Measurements from ENCODE around the gene CCDC85C. TPM values are rescaled to one million over a fixed set of nuclear protein-coding genes. Genes with fewer than 3 reads are reported as not detected.

Gene CCDC85C
- total and polyA plus RNA-seq, 2 of the 8 experiments (the other 6 are each of a cell fraction or from before 2014, with no cell fraction given): 16.8 to 35.8 TPM

DNA sequence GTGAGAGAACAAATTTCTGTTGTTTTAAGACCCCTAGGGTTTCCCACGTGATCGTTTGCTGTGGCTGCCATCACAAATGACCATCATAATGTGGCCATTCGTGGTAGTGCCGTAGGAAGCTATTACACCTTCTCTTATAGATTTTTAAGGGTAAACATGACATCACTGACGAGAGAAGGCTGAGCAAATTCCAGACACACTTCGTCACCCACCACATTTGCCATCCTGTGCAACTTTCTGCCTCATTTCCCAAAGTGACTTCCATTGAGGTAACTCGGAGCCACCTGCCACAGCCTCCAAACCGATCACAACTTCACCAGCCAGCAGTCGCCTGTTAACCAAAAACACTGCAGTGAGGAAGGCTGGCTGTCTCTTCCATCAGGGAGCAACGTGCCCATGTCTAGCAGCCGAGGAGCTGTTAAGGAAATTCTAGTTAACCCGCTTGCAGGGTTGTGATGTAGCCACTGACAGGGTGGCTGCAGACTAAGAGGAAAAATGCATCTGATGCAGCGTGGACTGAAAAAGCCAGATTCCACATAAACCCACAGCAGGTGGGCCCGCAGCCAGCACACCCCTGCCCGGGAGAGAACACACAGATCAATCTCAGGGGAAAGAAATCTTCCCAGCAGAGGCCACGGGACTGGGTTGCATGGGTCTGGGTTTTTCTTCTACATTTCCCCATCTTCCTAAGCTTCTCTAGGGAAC is 44.6 kb downstream of the CCDC85C start:
- Histone ChIP-seq H3K27ac (ENCODE audit: low read depth, low read length) (no peak overlapping the region), H3K79me1 (ENCODE audit: low read depth, low read length) (peaks cover 37% of the 10 kb centered on the region), H3K4me3 (ENCODE audit: extremely low read depth in 1 of 4, insufficient read depth in 2 of 4, low read depth in 3 of 4, low read length in 4 of 4) (no peak overlapping the region), H4K20me1 (replicated peaks in 1 of 2; ENCODE audit: control insufficient read depth in 1 of 2, insufficient read depth in 2 of 2, low read length in 2 of 2) (peaks cover 6 to 23% of the 10 kb centered on the region in 2 experiments), H4K5ac (ENCODE audit: insufficient read length, low read depth, low read length) (no peak overlapping the region), H2AFZ (ENCODE audit: low read length) (no peak overlapping the region), H3K56ac (replicated peaks; ENCODE audit: insufficient read length, low read depth, low read length) (no peak overlapping the region), H3K36me3 (ENCODE audit: control insufficient read depth in 2 of 4, insufficient read depth in 4 of 4, low read length in 3 of 4) (no peaks in the 10 kb centered on the region), H3K18ac (ENCODE audit: extremely low read depth, low read length) (no peak overlapping the region), H2BK15ac (ENCODE audit: low read length) (no peak overlapping the region), H2BK5ac (ENCODE audit: low read depth, low read length) (no peak overlapping the region), H2BK12ac (ENCODE audit: low read depth, low read length) (no peak overlapping the region), H4K91ac (replicated peaks; ENCODE audit: insufficient read length, low read length) (no peak overlapping the region), H3K9ac (replicated peaks in 1 of 4; ENCODE audit: extremely low read depth in 1 of 4, low read depth in 3 of 4, low read length in 3 of 4) (no peak overlapping the region), H2BK20ac (ENCODE audit: low read length) (no peak overlapping the region), H3K4me2 (ENCODE audit: insufficient read depth in 1 of 2, low read depth in 2 of 2, low read length in 2 of 2) (no peak overlapping the region), H3K9me3 (ENCODE audit: insufficient read depth in 2 of 2, low read depth in 1 of 2, low read length in 1 of 2) (no peaks in the 10 kb centered on the region), H3K14ac (ENCODE audit: insufficient read length) (no peak overlapping the region), H3K23ac (ENCODE audit: insufficient read length) (no peak overlapping the region), H4K8ac (ENCODE audit: extremely low read depth, insufficient read depth, low read length) (no peak overlapping the region), H3K79me2 (ENCODE audit: control insufficient read depth in 1 of 2, insufficient read depth in 2 of 2, low read length in 2 of 2) (peaks cover 0 to 50% of the 10 kb centered on the region in 2 experiments; a peak in 2 of 4 replicates), H2BK120ac (replicated peaks; ENCODE audit: low read depth, low read length) (no peak overlapping the region), H3K4me1 (replicated peaks in 1 of 4; ENCODE audit: control insufficient read depth in 3 of 4, insufficient read depth in 4 of 4, low read length in 3 of 4) (peaks cover 0 to 39% (median 26%) of the 10 kb centered on the region in 4 experiments; a peak in 6 of 7 replicates), H2AK5ac (ENCODE audit: low read depth, low read length) (no peak overlapping the region), H3K4ac (replicated peaks; ENCODE audit: insufficient read length, low read depth, low read length) (no peak overlapping the region), H3K23me2 (ENCODE audit: low read depth, low read length) (0 out of 2 replicates have a peak, but pooled peaks cover 2% of the 10 kb centered on the region), H3K27me3 (replicated peaks in 1 of 4; ENCODE audit: control insufficient read depth in 3 of 4, extremely low read depth in 1 of 4, insufficient read depth in 3 of 4, low read length in 3 of 4) (no peaks in the 10 kb centered on the region)
- 83% methylated on average over 16 of the region's 16 CpGs; no CpG with 5 or more reads in 1 of the 2 experiments for WGBS, 2 experiments (ENCODE audit: extremely low coverage in 1 of 2, insufficient coverage in 1 of 2, insufficient read length in 1 of 2, insufficient replicate concordance in 2 of 2, low coverage in 1 of 2, low lambda C conversion rate in 2 of 2, missing lambda C conversion rate in 1 of 2)
- TF ChIP-seq EGR1 (IDR thresholded peaks at IDR 0.05; ENCODE audit: borderline replicate concordance, low read depth, low read length) (no peak), EP300 (IDR thresholded peaks at IDR 0.05; ENCODE audit: borderline replicate concordance in 1 of 2, low read depth in 2 of 2, low read length in 2 of 2) (no peak), ASH2L (IDR thresholded peaks at IDR 0.05; ENCODE audit: low read length) (no peak), USF2 (IDR thresholded peaks at IDR 0.05; ENCODE audit: low read length) (no peak), KDM4A (IDR thresholded peaks at IDR 0.05; ENCODE audit: low read depth, low read length, severe bottlenecking) (no peak), EZH2 (IDR thresholded peaks at IDR 0.05; ENCODE audit: low read depth, low read length, severe bottlenecking) (no peak), POLR2AphosphoS5 (IDR thresholded peaks at IDR 0.05; ENCODE audit: low read depth, low read length) (no peak)
- TF ChIP-seq, protein P1, sequence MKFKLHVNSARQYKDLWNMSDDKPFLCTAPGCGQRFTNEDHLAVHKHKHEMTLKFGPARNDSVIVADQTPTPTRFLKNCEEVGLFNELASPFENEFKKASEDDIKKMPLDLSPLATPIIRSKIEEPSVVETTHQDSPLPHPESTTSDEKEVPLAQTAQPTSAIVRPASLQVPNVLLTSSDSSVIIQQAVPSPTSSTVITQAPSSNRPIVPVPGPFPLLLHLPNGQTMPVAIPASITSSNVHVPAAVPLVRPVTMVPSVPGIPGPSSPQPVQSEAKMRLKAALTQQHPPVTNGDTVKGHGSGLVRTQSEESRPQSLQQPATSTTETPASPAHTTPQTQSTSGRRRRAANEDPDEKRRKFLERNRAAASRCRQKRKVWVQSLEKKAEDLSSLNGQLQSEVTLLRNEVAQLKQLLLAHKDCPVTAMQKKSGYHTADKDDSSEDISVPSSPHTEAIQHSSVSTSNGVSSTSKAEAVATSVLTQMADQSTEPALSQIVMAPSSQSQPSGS (IDR thresholded peaks at IDR 0.05; ENCODE audit: low read length): no peak
- POLR2A ChIA-PET (ENCODE audit: partially characterized antibody): no interaction called here
- FAIRE-seq (no peak), DNase-seq (ENCODE audit: low read depth in 1 of 2, low spot score in 2 of 2) (no peak)
- CTCF ChIA-PET (ENCODE audit: partially characterized antibody): interaction anchor here (1.1 kb wide), 1 partner anchor 63 kb away, joined by 3 read pairs; no protein-coding TSS in a partner anchor

Data from H1 (cell line).